ENCODE results near the gene TMEM185A.

DNA sequence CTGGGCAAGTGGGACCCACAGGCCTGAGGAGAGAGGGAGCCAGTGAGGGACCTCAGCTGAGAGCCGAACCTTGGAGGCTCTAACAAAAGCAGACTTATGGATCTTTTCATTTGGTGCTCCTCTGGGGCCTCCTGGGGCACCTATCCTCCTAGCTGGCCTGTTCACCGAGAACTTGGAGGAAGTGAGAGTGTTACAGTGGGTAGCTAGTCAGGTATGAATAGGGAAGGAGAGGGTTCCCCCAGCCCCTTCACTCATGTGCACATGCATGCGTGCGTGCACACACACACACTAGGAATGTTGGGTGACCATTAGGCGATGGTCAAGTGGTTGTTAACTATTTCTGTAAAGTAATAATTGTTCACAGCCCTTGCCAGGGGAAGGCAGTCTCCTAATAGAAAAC, 18.6 kb upstream of the TMEM185A start:
- TF ChIP-seq, protein P1, sequence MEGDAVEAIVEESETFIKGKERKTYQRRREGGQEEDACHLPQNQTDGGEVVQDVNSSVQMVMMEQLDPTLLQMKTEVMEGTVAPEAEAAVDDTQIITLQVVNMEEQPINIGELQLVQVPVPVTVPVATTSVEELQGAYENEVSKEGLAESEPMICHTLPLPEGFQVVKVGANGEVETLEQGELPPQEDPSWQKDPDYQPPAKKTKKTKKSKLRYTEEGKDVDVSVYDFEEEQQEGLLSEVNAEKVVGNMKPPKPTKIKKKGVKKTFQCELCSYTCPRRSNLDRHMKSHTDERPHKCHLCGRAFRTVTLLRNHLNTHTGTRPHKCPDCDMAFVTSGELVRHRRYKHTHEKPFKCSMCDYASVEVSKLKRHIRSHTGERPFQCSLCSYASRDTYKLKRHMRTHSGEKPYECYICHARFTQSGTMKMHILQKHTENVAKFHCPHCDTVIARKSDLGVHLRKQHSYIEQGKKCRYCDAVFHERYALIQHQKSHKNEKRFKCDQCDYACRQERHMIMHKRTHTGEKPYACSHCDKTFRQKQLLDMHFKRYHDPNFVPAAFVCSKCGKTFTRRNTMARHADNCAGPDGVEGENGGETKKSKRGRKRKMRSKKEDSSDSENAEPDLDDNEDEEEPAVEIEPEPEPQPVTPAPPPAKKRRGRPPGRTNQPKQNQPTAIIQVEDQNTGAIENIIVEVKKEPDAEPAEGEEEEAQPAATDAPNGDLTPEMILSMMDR (conservative IDR thresholded peaks at IDR 0.05 in 1 of 2, IDR thresholded peaks at IDR 0.05 in 1 of 2; ENCODE audit: extremely low read depth in 1 of 2, insufficient read depth in 1 of 2, low read depth in 1 of 2, low read length in 2 of 2), result no peak
- TF ChIP-seq EZH2 (IDR thresholded peaks at IDR 0.05; ENCODE audit: borderline replicate concordance, low read length), result no peak

Measured in mammary epithelial cell (primary cell).